Stimulated activated CD4-positive, alpha-beta T cell treated with anti-CD3 and anti-CD28 coated beads, Interleukin-4, amount 100 ng/mL, for 4 hours (primary cell): ENCODE data around the gene PER2.

Source experiments
- DNase-seq, 2 experiments: peaks; one replicate each; pipeline ENCODE4 v3.0.0-alpha.2; 2020

PER2 gene

GRCh38 chr2:238226698-238227586 is 61.5 kb downstream of the PER2 start:
- no peak for DNase-seq

GRCh38 chr2:238225911-238226697 is 62.3 kb downstream of the PER2 start:
- DNase-seq: no peak

GRCh38 chr2:238225121-238225520 is 63.3 kb downstream of the PER2 start:
- no peak for DNase-seq

GRCh38 chr2:238224356-238225035 is 63.9 kb downstream of the PER2 start:
- no peak for DNase-seq

GRCh38 chr2:238220892-238221521 is 67.4 kb downstream of the PER2 start:
- DNase-seq: no peak

- no peak for DNase-seq
Measured at GRCh38 chr2:238220274-238220891, 68.0 kb downstream of the PER2 start.

- DNase-seq: no peak
Measured at GRCh38 chr2:238216651-238217184, 71.7 kb downstream of the PER2 start.

GRCh38 chr2:238207006-238207405 is 81.4 kb downstream of the PER2 start:
- DNase-seq: no peak

- no peak for DNase-seq
Measured at GRCh38 chr2:238203973-238204683, 84.3 kb downstream of the PER2 start.

- peak; percentile 85 to 93 for DNase-seq
Measured at GRCh38 chr2:238203094-238203972, 85.1 kb downstream of the PER2 start, which contains the start of gene ILKAP. ILKAP (minus strand) TSS chr2:238203695; CDS start chr2:238203553, 142 bp downstream.

- no peak for DNase-seq
Measured at GRCh38 chr2:238202326-238203093, 85.9 kb downstream of the PER2 start.
